ENCODE data around the gene ATG5.
"Not testable (repeated sequence)": the region's sequence is repeated elsewhere in the genome, so short reads cannot be mapped to it uniquely, and the experiment has no call there.

ATG5 gene

GRCh38 chr6:106256201-106256968 lies 69.2 kb downstream of the ATG5 start:
- FAIRE-seq, result no peak

GRCh38 chr6:106255306-106255705 lies 70.3 kb downstream of the ATG5 start:
- FAIRE-seq, result no peak

- FAIRE-seq, result no peak
Observed at GRCh38 chr6:106254636-106255035, 70.9 kb downstream of the ATG5 start.

- no peak for FAIRE-seq
Observed at GRCh38 chr6:106253731-106254130, 71.8 kb downstream of the ATG5 start.

- no peak for FAIRE-seq
Observed at GRCh38 chr6:106253172-106253571, 72.4 kb downstream of the ATG5 start.

- FAIRE-seq, result no peak
Observed at GRCh38 chr6:106252687-106253086, 72.9 kb downstream of the ATG5 start.

- not testable (repeated sequence) for FAIRE-seq
Observed at GRCh38 chr6:106251531-106252255, 73.9 kb downstream of the ATG5 start.

GRCh38 chr6:106250953-106251352 lies 74.6 kb downstream of the ATG5 start:
- no peak for FAIRE-seq

GRCh38 chr6:106249658-106250057 lies 75.9 kb downstream of the ATG5 start:
- no peak for FAIRE-seq

GRCh38 chr6:106247733-106248132 lies 77.8 kb downstream of the ATG5 start:
- no peak for FAIRE-seq

GRCh38 chr6:106247293-106247692 lies 78.3 kb downstream of the ATG5 start:
- FAIRE-seq, result no peak

- no peak for FAIRE-seq
Observed at GRCh38 chr6:106244931-106245330, 80.6 kb downstream of the ATG5 start.

GRCh38 chr6:106244521-106244920 lies 81.0 kb downstream of the ATG5 start:
- no peak for FAIRE-seq

- no peak for FAIRE-seq
Observed at GRCh38 chr6:106243261-106243660, 82.3 kb downstream of the ATG5 start.

- no peak for FAIRE-seq
Observed at GRCh38 chr6:106241498-106241897, 84.1 kb downstream of the ATG5 start.

GRCh38 chr6:106237286-106237685 lies 88.3 kb downstream of the ATG5 start:
- FAIRE-seq, result no peak

- not testable (repeated sequence) for FAIRE-seq
Observed at GRCh38 chr6:106229876-106230445, 95.6 kb downstream of the ATG5 start.

- no peak for FAIRE-seq
Observed at GRCh38 chr6:106227612-106228507, 97.7 kb downstream of the ATG5 start.

- no peak for FAIRE-seq
Observed at GRCh38 chr6:106226676-106227075, 98.9 kb downstream of the ATG5 start.

GRCh38 chr6:106225581-106225980 lies 100.0 kb downstream of the ATG5 start:
- FAIRE-seq, result no peak

- FAIRE-seq, result no peak
Observed at GRCh38 chr6:106223300-106223930, 102.1 kb downstream of the ATG5 start.

GRCh38 chr6:106220485-106220884 lies 105.1 kb downstream of the ATG5 start:
- FAIRE-seq, result no peak
